H4 (cell line): Measurements from ENCODE around the gene NBPF10. TPM values are rescaled to one million over a fixed set of nuclear protein-coding genes. Genes with fewer than 3 reads are reported as not detected.
"Not testable (repeated sequence)": the region's sequence is repeated elsewhere in the genome, so short reads cannot be mapped to it uniquely, and the experiment has no call there.

Experiments used
- DNase-seq: peaks from one replicate; pipeline ENCODE4 v3.0.0-alpha.2; 2015; ENCODE audit warnings: low spot score
- total RNA-seq: library from RNA; depleted of rRNA; stranded (reverse); fragments of >200 nt; shearing (Covaris generic); gene quantifications from 2 replicates; pipeline ENCODE4 v1.2.3, GENCODE V29; 2014; rRNA removed

The NBPF10 gene
- 0.35 and 0.54 TPM in 2 replicates for total RNA-seq

GRCh38 chr1:146144465-146144864 lies at the start of gene NBPF10:
Gene NBPF10, minus strand, starts transcription at chr1:146144804. Its CDS starts 35 bp downstream, at chr1:146144769.
- DNase-seq: not testable (repeated sequence)

GRCh38 chr1:146174531-146174930 lies 29.9 kb upstream of the NBPF10 start:
- DNase-seq: not testable (repeated sequence)

- not testable (repeated sequence) for DNase-seq
These were observed 23.1 kb upstream of the NBPF10 start for GRCh38 chr1:146167740-146168139.

GRCh38 chr1:146167273-146167672 lies 22.7 kb upstream of the NBPF10 start:
- DNase-seq: not testable (repeated sequence)

Other genes with a start within 250 kb of the NBPF10 start
- 0.08 and 0.27 TPM in 2 replicates for gene ITGA10, start 234.8 kb downstream of the NBPF10 start, total RNA-seq
- 24.4 and 37.4 TPM in 2 replicates for gene PEX11B, start 226.1 kb downstream of the NBPF10 start, total RNA-seq
- gene RBM8A, start 217.3 kb downstream of the NBPF10 start, total RNA-seq: 335 and 394 TPM in 2 replicates
- gene LIX1L, start 186.8 kb downstream of the NBPF10 start, total RNA-seq: 15.1 and 18.7 TPM in 2 replicates
- gene ANKRD34A, start 180.2 kb downstream of the NBPF10 start, total RNA-seq: 0.54 and 0.70 TPM in 2 replicates
- gene POLR3GL, start 180.1 kb downstream of the NBPF10 start, total RNA-seq: 16.9 and 21.2 TPM in 2 replicates
- gene TXNIP, start 148.2 kb downstream of the NBPF10 start, total RNA-seq: 101 and 102 TPM in 2 replicates
- gene HJV, start 123.1 kb downstream of the NBPF10 start, total RNA-seq: not detected in 2 replicates
- 12.8 and 17.2 TPM in 2 replicates for gene NOTCH2NLA, start 84.2 kb upstream of the NBPF10 start, total RNA-seq